Suprapubic skin (tissue), 4 donors: ENCODE results near the gene TREML4.
"Not testable (repeated sequence)": the region's sequence is repeated elsewhere in the genome, so short reads cannot be mapped to it uniquely, and the experiment has no call there.

Experiments used
- CTCF ChIP-seq, 2 donors: fragments of 200-600 bp in 1 of 2; fragments of 450-650 bp in 1 of 2; sonication (generic) in 1 of 2; IDR thresholded peaks; one replicate each; pipeline ENCODE4 v1.5.1; 2016 to 2019; ENCODE audit warnings: antibody characterized with exemption in 2 of 2, mild to moderate bottlenecking in 1 of 2, moderate library complexity in 1 of 2
- EP300 ChIP-seq: sonication (generic); formaldehyde crosslinking; IDR thresholded peaks from one replicate; pipeline ENCODE4 v1.6.1; 2017; ENCODE audit warnings: antibody characterized with exemption
- POLR2AphosphoS5 ChIP-seq, 3 donors: sonication (generic); formaldehyde crosslinking; IDR thresholded peaks; one replicate each; pipeline ENCODE4 v1.6.1; 2017; ENCODE audit warnings: antibody characterized with exemption in 3 of 3

- not testable (repeated sequence) for TF ChIP-seq CTCF (IDR thresholded peaks at IDR 0.05); EP300; POLR2AphosphoS5 (IDR thresholded peaks at IDR 0.05)
These were observed 39.1 kb upstream of the TREML4 start for GRCh38 chr6:41189046-41189445.
